Measurements from ENCODE around the gene IFNLR1.

Gene IFNLR1

GRCh38 chr1:24201941-24202440, 14.9 kb upstream of the IFNLR1 start:
- TF ChIP-seq, protein P1, sequence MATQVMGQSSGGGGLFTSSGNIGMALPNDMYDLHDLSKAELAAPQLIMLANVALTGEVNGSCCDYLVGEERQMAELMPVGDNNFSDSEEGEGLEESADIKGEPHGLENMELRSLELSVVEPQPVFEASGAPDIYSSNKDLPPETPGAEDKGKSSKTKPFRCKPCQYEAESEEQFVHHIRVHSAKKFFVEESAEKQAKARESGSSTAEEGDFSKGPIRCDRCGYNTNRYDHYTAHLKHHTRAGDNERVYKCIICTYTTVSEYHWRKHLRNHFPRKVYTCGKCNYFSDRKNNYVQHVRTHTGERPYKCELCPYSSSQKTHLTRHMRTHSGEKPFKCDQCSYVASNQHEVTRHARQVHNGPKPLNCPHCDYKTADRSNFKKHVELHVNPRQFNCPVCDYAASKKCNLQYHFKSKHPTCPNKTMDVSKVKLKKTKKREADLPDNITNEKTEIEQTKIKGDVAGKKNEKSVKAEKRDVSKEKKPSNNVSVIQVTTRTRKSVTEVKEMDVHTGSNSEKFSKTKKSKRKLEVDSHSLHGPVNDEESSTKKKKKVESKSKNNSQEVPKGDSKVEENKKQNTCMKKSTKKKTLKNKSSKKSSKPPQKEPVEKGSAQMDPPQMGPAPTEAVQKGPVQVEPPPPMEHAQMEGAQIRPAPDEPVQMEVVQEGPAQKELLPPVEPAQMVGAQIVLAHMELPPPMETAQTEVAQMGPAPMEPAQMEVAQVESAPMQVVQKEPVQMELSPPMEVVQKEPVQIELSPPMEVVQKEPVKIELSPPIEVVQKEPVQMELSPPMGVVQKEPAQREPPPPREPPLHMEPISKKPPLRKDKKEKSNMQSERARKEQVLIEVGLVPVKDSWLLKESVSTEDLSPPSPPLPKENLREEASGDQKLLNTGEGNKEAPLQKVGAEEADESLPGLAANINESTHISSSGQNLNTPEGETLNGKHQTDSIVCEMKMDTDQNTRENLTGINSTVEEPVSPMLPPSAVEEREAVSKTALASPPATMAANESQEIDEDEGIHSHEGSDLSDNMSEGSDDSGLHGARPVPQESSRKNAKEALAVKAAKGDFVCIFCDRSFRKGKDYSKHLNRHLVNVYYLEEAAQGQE (IDR thresholded peaks at IDR 0.05; ENCODE audit: insufficient read depth in 1 of 2, low read depth in 2 of 2, low read length in 2 of 2), result no peak
- no peak for TF ChIP-seq FOXP2 (optimal IDR thresholded peaks at IDR 0.05; ENCODE audit: borderline replicate concordance, extremely low read depth, extremely low read length, insufficient read depth)
- no peak for TF ChIP-seq POLR2AphosphoS5 (IDR thresholded peaks at IDR 0.05; ENCODE audit: low read depth, low read length)
- TF ChIP-seq SIN3A (IDR thresholded peaks at IDR 0.05; ENCODE audit: borderline replicate concordance, insufficient read depth, low read length), result no peak
- TF ChIP-seq TAF1 (IDR thresholded peaks at IDR 0.05; ENCODE audit: borderline replicate concordance, insufficient read depth, low read length), result no peak

GRCh38 chr1:24199291-24199900, 12.3 kb upstream of the IFNLR1 start:
- TF ChIP-seq, protein P1 (IDR thresholded peaks at IDR 0.05; ENCODE audit: insufficient read depth in 1 of 2, low read depth in 2 of 2, low read length in 2 of 2), result no peak
- TF ChIP-seq TAF1 (IDR thresholded peaks at IDR 0.05; ENCODE audit: borderline replicate concordance, insufficient read depth, low read length), result no peak
- TF ChIP-seq POLR2AphosphoS5 (IDR thresholded peaks at IDR 0.05; ENCODE audit: low read depth, low read length), result no peak
- no peak for TF ChIP-seq FOXP2 (optimal IDR thresholded peaks at IDR 0.05; ENCODE audit: borderline replicate concordance, extremely low read depth, extremely low read length, insufficient read depth)
- no peak for TF ChIP-seq SIN3A (IDR thresholded peaks at IDR 0.05; ENCODE audit: borderline replicate concordance, insufficient read depth, low read length)

DNA sequence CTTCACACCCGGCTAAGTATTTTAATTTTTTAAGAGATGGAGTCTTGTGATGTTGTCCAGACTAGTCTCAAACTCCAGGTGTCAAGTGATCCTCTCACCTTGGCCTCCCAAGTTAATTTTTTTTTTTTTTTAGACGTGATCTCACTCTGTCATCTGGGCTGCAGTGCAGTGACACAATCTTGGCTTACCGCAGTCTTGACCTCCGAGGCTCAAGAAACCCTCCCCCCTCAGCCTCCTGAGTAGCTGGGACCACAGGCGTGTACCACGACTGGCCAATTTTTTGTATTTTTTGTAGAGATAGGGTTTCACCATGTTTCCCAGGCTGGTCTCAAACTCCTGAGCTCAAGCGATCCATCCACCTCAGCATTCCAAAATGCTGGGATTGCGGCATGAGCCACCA, 11.7 kb upstream of the IFNLR1 start:
- TF ChIP-seq TAF1 (IDR thresholded peaks at IDR 0.05; ENCODE audit: borderline replicate concordance, insufficient read depth, low read length) (no peak), SIN3A (IDR thresholded peaks at IDR 0.05; ENCODE audit: borderline replicate concordance, insufficient read depth, low read length) (no peak), POLR2AphosphoS5 (IDR thresholded peaks at IDR 0.05; ENCODE audit: low read depth, low read length) (no peak), FOXP2 (optimal IDR thresholded peaks at IDR 0.05; ENCODE audit: borderline replicate concordance, extremely low read depth, extremely low read length, insufficient read depth) (no peak)
- TF ChIP-seq, protein P1 (IDR thresholded peaks at IDR 0.05; ENCODE audit: insufficient read depth in 1 of 2, low read depth in 2 of 2, low read length in 2 of 2), result no peak

DNA sequence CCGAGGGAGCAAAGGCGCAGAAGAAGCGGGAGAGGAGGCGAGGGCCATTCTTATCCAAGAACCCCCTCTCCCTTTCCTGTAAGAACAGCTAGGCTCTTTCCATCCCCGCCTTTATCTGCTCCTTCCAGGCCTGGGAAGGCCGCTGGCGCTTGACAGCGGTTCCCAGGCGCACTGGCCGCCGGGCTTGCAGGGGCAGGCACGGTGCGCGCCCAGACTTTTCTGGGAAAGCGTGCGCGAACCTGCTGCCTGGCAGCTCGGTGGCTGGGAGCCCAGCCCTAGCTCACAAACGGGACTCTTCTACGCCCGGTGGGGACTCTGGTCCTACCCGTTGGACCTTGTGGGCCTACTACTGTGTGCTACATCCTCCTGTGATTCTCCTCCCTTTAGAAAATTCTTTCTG, 8.8 kb upstream of the IFNLR1 start:
- TF ChIP-seq POLR2AphosphoS5 (IDR thresholded peaks at IDR 0.05; ENCODE audit: low read depth, low read length) (no peak), TAF1 (IDR thresholded peaks at IDR 0.05; ENCODE audit: borderline replicate concordance, insufficient read depth, low read length) (no peak), SIN3A (IDR thresholded peaks at IDR 0.05; ENCODE audit: borderline replicate concordance, insufficient read depth, low read length) (no peak), FOXP2 (optimal IDR thresholded peaks at IDR 0.05; ENCODE audit: borderline replicate concordance, extremely low read depth, extremely low read length, insufficient read depth) (no peak)
- TF ChIP-seq, protein P1 (IDR thresholded peaks at IDR 0.05; ENCODE audit: insufficient read depth in 1 of 2, low read depth in 2 of 2, low read length in 2 of 2), result no peak

Measured in PFSK-1 (cell line).